HL-60/S4 (cell line): ENCODE data around the gene VAT1.

Source experiments
- in situ Hi-C: fragments of 300-500 bp; cut with MboI; formaldehyde crosslinking; loops from 2 replicates; pipeline ENCODE4 v1.14.3; 2022; ENCODE audit warnings: low sequenced_read_pairs

The VAT1 gene

GRCh38 chr17:43021741-43022512, at the start of gene VAT1:
VAT1 (minus strand) TSS chr17:43022385; CDS start chr17:43022322, 63 bp downstream.
- in situ Hi-C loops, result no loop called here

- in situ Hi-C loops, result no loop called here
Measured at GRCh38 chr17:43070872-43071271, 48.7 kb upstream of the VAT1 start.

GRCh38 chr17:43070257-43070656, 48.1 kb upstream of the VAT1 start:
- in situ Hi-C loops, result no loop called here

GRCh38 chr17:43069368-43069898, 47.2 kb upstream of the VAT1 start:
- in situ Hi-C loops, result no loop called here

- in situ Hi-C loops, result no loop called here
Measured at GRCh38 chr17:43068570-43069367, 46.6 kb upstream of the VAT1 start.

GRCh38 chr17:43062984-43063638, 40.9 kb upstream of the VAT1 start:
- in situ Hi-C loops, result no loop called here

GRCh38 chr17:43056051-43056450, 33.9 kb upstream of the VAT1 start:
- in situ Hi-C loops, result no loop called here

- in situ Hi-C loops, result loop anchor here (5.0 kb wide), 1 partner anchor 49 kb away; no protein-coding TSS in a partner anchor
Measured at GRCh38 chr17:43053008-43053407, 30.8 kb upstream of the VAT1 start.

GRCh38 chr17:43051969-43052368, 29.8 kb upstream of the VAT1 start:
- in situ Hi-C loops, result loop anchor here (5.0 kb wide), 1 partner anchor 50 kb away; no protein-coding TSS in a partner anchor

- in situ Hi-C loops, result no loop called here
Measured at GRCh38 chr17:43044024-43044423, 21.8 kb upstream of the VAT1 start.

- in situ Hi-C loops, result no loop called here
Measured at GRCh38 chr17:43043307-43043706, 21.1 kb upstream of the VAT1 start.

- in situ Hi-C loops, result no loop called here
Measured at GRCh38 chr17:43042025-43042628, 19.9 kb upstream of the VAT1 start.

GRCh38 chr17:43040655-43041054, 18.5 kb upstream of the VAT1 start:
- in situ Hi-C loops, result no loop called here

GRCh38 chr17:43039646-43040045, 17.5 kb upstream of the VAT1 start:
- in situ Hi-C loops, result no loop called here

GRCh38 chr17:43034894-43035293, 12.7 kb upstream of the VAT1 start:
- in situ Hi-C loops, result no loop called here

- in situ Hi-C loops, result no loop called here
Measured at GRCh38 chr17:43033948-43034881, 12.0 kb upstream of the VAT1 start.

- in situ Hi-C loops, result no loop called here
Measured at GRCh38 chr17:43031666-43032065, 9.5 kb upstream of the VAT1 start.

GRCh38 chr17:43030137-43030767, 8.1 kb upstream of the VAT1 start:
- in situ Hi-C loops, result no loop called here

GRCh38 chr17:43028221-43028861, 6.2 kb upstream of the VAT1 start:
- in situ Hi-C loops, result no loop called here
